Sigmoid colon (tissue), 7 donors: Measurements from ENCODE around the gene SSR4. TPM values are rescaled to one million over a fixed set of nuclear protein-coding genes. Genes with fewer than 3 reads are reported as not detected.

ENCODE experiments used
- DNase-seq: peaks from one replicate; pipeline ENCODE4 v3.0.0-alpha.2; 2019
- H3K27ac ChIP-seq, 4 donors: fragments of 200-600 bp; sonication (generic); one replicate each; pipeline ENCODE4 v1.5.1; 2016 to 2019; ENCODE audit warnings: mild to moderate bottlenecking in 1 of 4
- H3K27me3 ChIP-seq, 3 donors: fragments of 200-600 bp; sonication (generic); one replicate each; pipeline ENCODE4 v1.5.1; 2019; ENCODE audit warnings: mild to moderate bottlenecking in 1 of 3
- H3K36me3 ChIP-seq, 4 donors: fragments of 200-600 bp; sonication (generic); one replicate each; pipeline ENCODE4 v1.5.1; 2016 to 2019
- H3K4me1 ChIP-seq, 4 donors: fragments of 200-600 bp; sonication (generic); one replicate each; pipeline ENCODE4 v1.5.1; 2017 to 2019
- H3K4me3 ChIP-seq, 4 donors: fragments of 200-600 bp; sonication (generic); one replicate each; pipeline ENCODE4 v1.5.1; 2017 to 2019; ENCODE audit warnings: mild to moderate bottlenecking in 2 of 4, moderate library complexity in 1 of 4
- H3K9me3 ChIP-seq, 4 donors: fragments of 200-600 bp in 3 of 4; sonication (generic) in 3 of 4; one replicate each; pipeline versions ENCODE4 v1.5.1 to v1.6.1; 2013 to 2019
- EP300 ChIP-seq, 4 donors: sonication (generic); formaldehyde crosslinking; IDR thresholded peaks; one replicate each; pipeline ENCODE4 v1.6.1; 2017; ENCODE audit warnings: antibody characterized with exemption in 4 of 4
- POLR2A ChIP-seq, 2 donors: fragments of 450-650 bp; IDR thresholded peaks; one replicate each; pipeline ENCODE4 v1.6.1; 2016; ENCODE audit warnings: antibody characterized with exemption in 2 of 2, mild to moderate bottlenecking in 2 of 2, moderate library complexity in 2 of 2
- POLR2AphosphoS5 ChIP-seq, 4 donors: sonication (generic); formaldehyde crosslinking; IDR thresholded peaks; one replicate each; pipeline ENCODE4 v1.6.1; 2017; ENCODE audit warnings: antibody characterized with exemption in 4 of 4
- WGBS, 2 donors: extraction: QIAGEN DNeasy Blood & Tissue Kit; methylation state at CpG; one replicate each; pipeline ENCODE4 v1.1.7; 2013; 5-methylcytosine and 5-hydroxymethylcytosine counted together
- intact Hi-C: fragments of 100-400 bp; cut with DNase I; formaldehyde crosslinking; loops from one replicate; pipeline ENCODE4 v1.15.1; 2023
- polyA plus RNA-seq, 3 donors: library from polyadenylated mRNA; stranded (reverse); fragments of 200-250 nt; gene quantifications; one replicate each; pipeline ENCODE4 v1.2.3, GENCODE V29; 2013
- total RNA-seq, 4 donors: library from RNA; depleted of rRNA; stranded (reverse); fragments of >200 nt; gene quantifications; one replicate each; pipeline ENCODE4 v1.1.0, GENCODE V29; 2016
- TF ChIP-seq, protein P1 (sequence below), 4 experiments: fragments of 450-650 bp in 3 of 4; fragments of 200-600 bp in 1 of 4; IDR thresholded peaks; one replicate each; pipeline ENCODE4 v1.5.1; 2016 to 2019; ENCODE audit warnings: antibody characterized with exemption in 4 of 4, mild to moderate bottlenecking in 3 of 4, moderate library complexity in 2 of 4
- donor health status: healthy with polysubstance abuse.
- donor health status: Bipolar disorder and iron deficiency.
- donor health status: healthy.

SSR4 gene
- total and polyA plus RNA-seq, 7 donors = 143 to 494 (median 177) TPM

DNA sequence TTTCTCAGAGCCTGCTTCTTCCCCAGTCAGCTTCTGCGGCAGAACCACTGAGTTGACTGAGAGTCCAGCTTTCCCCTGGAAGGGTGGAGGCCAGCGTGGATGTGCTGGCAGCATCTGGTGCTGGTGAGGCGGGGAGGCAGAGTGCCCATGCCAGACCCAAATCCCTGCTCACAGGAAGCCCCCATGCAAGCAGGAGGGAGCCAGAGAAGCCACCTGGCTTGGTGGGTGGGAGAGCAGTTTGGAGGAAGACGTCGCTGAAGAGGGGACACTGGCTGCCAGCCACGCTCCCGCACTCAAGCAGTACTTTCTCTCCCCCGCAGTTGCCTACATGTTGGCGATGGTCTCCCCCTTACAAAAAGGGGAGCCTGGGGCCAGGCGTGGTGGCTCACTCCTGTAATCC, 29.9 kb downstream of the SSR4 start:
- H3K4me3 ChIP-seq = no peak overlapping the region
- no peak overlapping the region for H3K27ac ChIP-seq
- H3K4me1 ChIP-seq = peaks cover 0 to 16% (median 2%) of the 10 kb centered on the region in 4 donors
- H3K9me3 ChIP-seq = no peaks in the 10 kb centered on the region
- 86 to 89% methylated on average over 10 of the region's 10 CpGs for WGBS, 2 donors
- H3K27me3 ChIP-seq = no peaks in the 10 kb centered on the region
- no peak for TF ChIP-seq POLR2A (IDR thresholded peaks at IDR 0.05)
- TF ChIP-seq POLR2AphosphoS5 (IDR thresholded peaks at IDR 0.05) = no peak
- TF ChIP-seq, protein P1, sequence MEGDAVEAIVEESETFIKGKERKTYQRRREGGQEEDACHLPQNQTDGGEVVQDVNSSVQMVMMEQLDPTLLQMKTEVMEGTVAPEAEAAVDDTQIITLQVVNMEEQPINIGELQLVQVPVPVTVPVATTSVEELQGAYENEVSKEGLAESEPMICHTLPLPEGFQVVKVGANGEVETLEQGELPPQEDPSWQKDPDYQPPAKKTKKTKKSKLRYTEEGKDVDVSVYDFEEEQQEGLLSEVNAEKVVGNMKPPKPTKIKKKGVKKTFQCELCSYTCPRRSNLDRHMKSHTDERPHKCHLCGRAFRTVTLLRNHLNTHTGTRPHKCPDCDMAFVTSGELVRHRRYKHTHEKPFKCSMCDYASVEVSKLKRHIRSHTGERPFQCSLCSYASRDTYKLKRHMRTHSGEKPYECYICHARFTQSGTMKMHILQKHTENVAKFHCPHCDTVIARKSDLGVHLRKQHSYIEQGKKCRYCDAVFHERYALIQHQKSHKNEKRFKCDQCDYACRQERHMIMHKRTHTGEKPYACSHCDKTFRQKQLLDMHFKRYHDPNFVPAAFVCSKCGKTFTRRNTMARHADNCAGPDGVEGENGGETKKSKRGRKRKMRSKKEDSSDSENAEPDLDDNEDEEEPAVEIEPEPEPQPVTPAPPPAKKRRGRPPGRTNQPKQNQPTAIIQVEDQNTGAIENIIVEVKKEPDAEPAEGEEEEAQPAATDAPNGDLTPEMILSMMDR (IDR thresholded peaks at IDR 0.05) = no peak
- no peak for TF ChIP-seq EP300 (IDR thresholded peaks at IDR 0.05)
- DNase-seq = peak; percentile 42
- intact Hi-C loops = no loop called here
- no peaks in the 10 kb centered on the region for H3K36me3 ChIP-seq

GRCh38 chrX:153825042-153825441, 30.6 kb downstream of the SSR4 start:
- WGBS, 2 donors = 83 to 86% methylated on average over 8 of the region's 8 CpGs
- no peak overlapping the region for H3K4me3 ChIP-seq
- intact Hi-C loops = no loop called here
- H3K9me3 ChIP-seq = no peaks in the 10 kb centered on the region
- TF ChIP-seq, protein P1 (IDR thresholded peaks at IDR 0.05) = no peak
- TF ChIP-seq POLR2AphosphoS5 (IDR thresholded peaks at IDR 0.05) = no peak
- TF ChIP-seq EP300 (IDR thresholded peaks at IDR 0.05) = no peak
- no peak for TF ChIP-seq POLR2A (IDR thresholded peaks at IDR 0.05)
- DNase-seq = peak; percentile 37
- no peaks in the 10 kb centered on the region for H3K36me3 ChIP-seq
- peaks cover 0 to 19% (median 3%) of the 10 kb centered on the region in 4 donors for H3K4me1 ChIP-seq
- no peaks in the 10 kb centered on the region for H3K27me3 ChIP-seq
- no peak overlapping the region for H3K27ac ChIP-seq

- DNase-seq = no peak
- peaks cover 0 to 22% (median 4%) of the 10 kb centered on the region in 4 donors for H3K4me1 ChIP-seq
- no peak overlapping the region for H3K4me3 ChIP-seq
- intact Hi-C loops = no loop called here
- H3K36me3 ChIP-seq = no peaks in the 10 kb centered on the region
- H3K27me3 ChIP-seq = no peaks in the 10 kb centered on the region
- H3K27ac ChIP-seq = no peak overlapping the region
- TF ChIP-seq EP300 (IDR thresholded peaks at IDR 0.05) (no peak), POLR2A (IDR thresholded peaks at IDR 0.05) (no peak), POLR2AphosphoS5 (IDR thresholded peaks at IDR 0.05) (no peak)
- TF ChIP-seq, protein P1 (IDR thresholded peaks at IDR 0.05) = no peak
- 71% methylated on average over 3 of the region's 3 CpGs for WGBS, 2 donors
- H3K9me3 ChIP-seq = no peaks in the 10 kb centered on the region
These were observed 32.5 kb downstream of the SSR4 start for GRCh38 chrX:153827016-153827415.

DNA sequence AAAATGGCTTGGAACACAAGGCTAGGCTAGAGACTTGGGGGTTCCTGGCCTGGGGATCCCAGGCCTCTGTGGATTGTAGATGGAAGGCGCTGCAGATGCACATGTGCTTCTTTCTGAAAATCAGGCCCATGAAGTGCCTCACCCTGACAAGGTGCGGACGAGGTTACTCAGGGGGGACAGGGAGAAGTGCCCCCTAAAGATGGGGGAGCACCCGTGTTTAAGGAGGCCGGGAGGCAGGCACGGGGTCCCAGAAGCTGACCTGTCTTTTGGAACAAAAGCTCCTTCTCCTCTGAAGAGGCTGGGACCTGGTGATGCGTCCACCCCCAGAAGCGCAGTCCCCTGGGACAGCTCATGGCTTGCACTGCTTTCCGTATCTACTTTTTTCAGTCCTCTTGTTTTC, 33.4 kb downstream of the SSR4 start:
- Histone ChIP-seq H3K4me3 (peak overlapping the region in 2 of 4 donors; percentile 55 to 59), H3K27ac (peak overlapping the region; percentile 69 to 79 (median 76)), H3K36me3 (no peaks in the 10 kb centered on the region), H3K27me3 (peaks cover 0 to 7% (median 0%) of the 10 kb centered on the region in 3 donors), H3K4me1 (peaks cover 0 to 22% (median 4%) of the 10 kb centered on the region in 4 donors), H3K9me3 (no peaks in the 10 kb centered on the region)
- peak; percentile 56 for DNase-seq
- TF ChIP-seq EP300 (IDR thresholded peaks at IDR 0.05) (no peak), POLR2A (IDR thresholded peaks at IDR 0.05) (no peak), POLR2AphosphoS5 (IDR thresholded peaks at IDR 0.05) (no peak)
- TF ChIP-seq, protein P1 (IDR thresholded peaks at IDR 0.05) = no peak
- 75 to 79% methylated on average over 9 of the region's 9 CpGs for WGBS, 2 donors
- intact Hi-C loops = loop anchor here (1.0 to 2.0 kb wide), 2 partner anchors 62 to 95 kb away; no protein-coding TSS in a partner anchor

GRCh38 chrX:153828308-153828707, 33.8 kb downstream of the SSR4 start:
- intact Hi-C loops = loop anchor here (1.0 to 2.0 kb wide), 2 partner anchors 62 to 94 kb away; no protein-coding TSS in a partner anchor
- Histone ChIP-seq H3K4me3 (peak overlapping the region; percentile 34 to 59 (median 52)), H3K9me3 (no peaks in the 10 kb centered on the region), H3K27ac (peak overlapping the region; percentile 69 to 79 (median 76)), H3K4me1 (peaks cover 0 to 22% (median 4%) of the 10 kb centered on the region in 4 donors), H3K36me3 (no peaks in the 10 kb centered on the region), H3K27me3 (peaks cover 0 to 7% (median 0%) of the 10 kb centered on the region in 3 donors)
- TF ChIP-seq, protein P1 (IDR thresholded peaks at IDR 0.05) = no peak
- TF ChIP-seq EP300 (IDR thresholded peaks at IDR 0.05) = no peak
- TF ChIP-seq POLR2AphosphoS5 (IDR thresholded peaks at IDR 0.05) = no peak
- no peak for TF ChIP-seq POLR2A (IDR thresholded peaks at IDR 0.05)
- 26 to 40% methylated on average over 17 of the region's 17 CpGs for WGBS, 2 donors
- DNase-seq = peak; percentile 50
